Mucosa of rectum (tissue), 2 donors: ENCODE results near the gene PHEX.

Experiments used
- H3K27ac ChIP-seq, 2 donors: one replicate each; pipeline ENCODE4 v1.7.0; 2013; ENCODE audit warnings: inconsistent platforms in 2 of 2, low read depth in 2 of 2, low read length in 2 of 2
- H3K27me3 ChIP-seq, 2 donors: one replicate each; pipeline ENCODE4 v1.7.0; 2013; ENCODE audit warnings: low read length in 2 of 2; ENCODE audit not compliant: control insufficient read depth in 2 of 2, insufficient read depth in 2 of 2
- H3K36me3 ChIP-seq, 2 donors: one replicate each; pipeline ENCODE4 v1.7.0; 2013; ENCODE audit warnings: low read length in 2 of 2; ENCODE audit not compliant: control insufficient read depth in 2 of 2, insufficient read depth in 2 of 2
- H3K4me1 ChIP-seq, 2 donors: one replicate each; pipeline ENCODE4 v1.7.0; 2013; ENCODE audit warnings: low read length in 2 of 2, mild to moderate bottlenecking in 1 of 2; ENCODE audit not compliant: control insufficient read depth in 2 of 2, insufficient read depth in 2 of 2
- H3K4me3 ChIP-seq, 2 donors: one replicate each; pipeline ENCODE4 v1.7.0; 2013; ENCODE audit warnings: low read length in 2 of 2
- H3K9ac ChIP-seq, 2 donors: one replicate each; pipeline ENCODE4 v1.7.0; 2013; ENCODE audit warnings: low read length in 2 of 2, low read depth in 1 of 2, mild to moderate bottlenecking in 1 of 2
- H3K9me3 ChIP-seq, 2 donors: one replicate each; pipeline ENCODE4 v1.7.0; 2013; ENCODE audit warnings: low read length in 2 of 2; ENCODE audit not compliant: control insufficient read depth in 2 of 2
- donor health status: healthy.
- donor health status: Normal muscosa, but diverticular disease.

The PHEX gene

GRCh38 chrX:22032084-22032483, at the start of gene PHEX:
PHEX (plus strand) TSS chrX:22032325; CDS start chrX:22033006, 681 bp downstream.
- no peak within 1 kb of the TSS for H3K9ac ChIP-seq
- no peak within 1 kb of the TSS for H3K27ac ChIP-seq
- no peaks in the 10 kb centered on the region for H3K27me3 ChIP-seq
- H3K36me3 ChIP-seq: no peaks in the 10 kb centered on the region
- no peak within 1 kb of the TSS for H3K4me3 ChIP-seq
- H3K4me1 ChIP-seq: no peaks in the 10 kb centered on the region
- H3K9me3 ChIP-seq: no peaks in the 10 kb centered on the region

- Histone ChIP-seq H3K4me1 (no peaks in the 10 kb centered on the region), H3K36me3 (no peaks in the 10 kb centered on the region), H3K27ac (no peak overlapping the region), H3K27me3 (no peaks in the 10 kb centered on the region), H3K9me3 (no peaks in the 10 kb centered on the region), H3K9ac (no peak overlapping the region), H3K4me3 (no peak overlapping the region)
Observed at GRCh38 chrX:21985332-21985777, 46.8 kb upstream of the PHEX start.

GRCh38 chrX:21986596-21986995, 45.5 kb upstream of the PHEX start:
- H3K27me3 ChIP-seq: no peaks in the 10 kb centered on the region
- H3K27ac ChIP-seq: no peak overlapping the region
- no peak overlapping the region for H3K9ac ChIP-seq
- no peak overlapping the region for H3K4me3 ChIP-seq
- H3K36me3 ChIP-seq: no peaks in the 10 kb centered on the region
- no peaks in the 10 kb centered on the region for H3K4me1 ChIP-seq
- H3K9me3 ChIP-seq: no peaks in the 10 kb centered on the region

- H3K27ac ChIP-seq: no peak overlapping the region
- no peak overlapping the region for H3K9ac ChIP-seq
- H3K4me3 ChIP-seq: no peak overlapping the region
- no peaks in the 10 kb centered on the region for H3K4me1 ChIP-seq
- no peaks in the 10 kb centered on the region for H3K27me3 ChIP-seq
- H3K9me3 ChIP-seq: no peaks in the 10 kb centered on the region
- H3K36me3 ChIP-seq: peaks cover 0 to 6% of the 10 kb centered on the region in 2 donors
Observed at GRCh38 chrX:21989384-21989783, 42.7 kb upstream of the PHEX start.

- Histone ChIP-seq H3K27ac (no peak overlapping the region), H3K9me3 (no peaks in the 10 kb centered on the region), H3K9ac (no peak overlapping the region), H3K4me3 (no peak overlapping the region), H3K27me3 (no peaks in the 10 kb centered on the region), H3K36me3 (peaks cover 4 to 6% of the 10 kb centered on the region in 2 donors), H3K4me1 (no peaks in the 10 kb centered on the region)
Observed at GRCh38 chrX:21990832-21991231, 41.3 kb upstream of the PHEX start.

- H3K4me3 ChIP-seq: no peak overlapping the region
- H3K9ac ChIP-seq: no peak overlapping the region
- no peaks in the 10 kb centered on the region for H3K4me1 ChIP-seq
- H3K36me3 ChIP-seq: peaks cover 4 to 6% of the 10 kb centered on the region in 2 donors
- H3K9me3 ChIP-seq: no peaks in the 10 kb centered on the region
- no peaks in the 10 kb centered on the region for H3K27me3 ChIP-seq
- no peak overlapping the region for H3K27ac ChIP-seq
Observed at GRCh38 chrX:21991504-21991903, 40.6 kb upstream of the PHEX start.

GRCh38 chrX:21993265-21993664, 38.9 kb upstream of the PHEX start:
- Histone ChIP-seq H3K36me3 (peaks cover 4 to 6% of the 10 kb centered on the region in 2 donors), H3K9ac (no peak overlapping the region), H3K27ac (no peak overlapping the region), H3K9me3 (no peaks in the 10 kb centered on the region), H3K27me3 (no peaks in the 10 kb centered on the region), H3K4me1 (no peaks in the 10 kb centered on the region), H3K4me3 (no peak overlapping the region)

GRCh38 chrX:21996872-21997455, 35.2 kb upstream of the PHEX start:
- Histone ChIP-seq H3K36me3 (peaks cover 4 to 6% of the 10 kb centered on the region in 2 donors), H3K9me3 (no peaks in the 10 kb centered on the region), H3K27me3 (no peaks in the 10 kb centered on the region), H3K9ac (no peak overlapping the region), H3K4me1 (no peaks in the 10 kb centered on the region), H3K27ac (no peak overlapping the region), H3K4me3 (no peak overlapping the region)

- peaks cover 4 to 5% of the 10 kb centered on the region in 2 donors for H3K36me3 ChIP-seq
- H3K4me3 ChIP-seq: no peak overlapping the region
- H3K4me1 ChIP-seq: no peaks in the 10 kb centered on the region
- no peaks in the 10 kb centered on the region for H3K9me3 ChIP-seq
- H3K27me3 ChIP-seq: no peaks in the 10 kb centered on the region
- no peak overlapping the region for H3K9ac ChIP-seq
- no peak overlapping the region for H3K27ac ChIP-seq
Observed at GRCh38 chrX:21998037-21998436, 34.1 kb upstream of the PHEX start.

- no peaks in the 10 kb centered on the region for H3K36me3 ChIP-seq
- H3K9ac ChIP-seq: no peak overlapping the region
- H3K27me3 ChIP-seq: no peaks in the 10 kb centered on the region
- H3K4me3 ChIP-seq: no peak overlapping the region
- H3K4me1 ChIP-seq: no peaks in the 10 kb centered on the region
- H3K9me3 ChIP-seq: no peaks in the 10 kb centered on the region
- no peak overlapping the region for H3K27ac ChIP-seq
Observed at GRCh38 chrX:22004866-22005265, 27.3 kb upstream of the PHEX start.

GRCh38 chrX:22012051-22012450, 20.1 kb upstream of the PHEX start:
- no peak overlapping the region for H3K9ac ChIP-seq
- no peaks in the 10 kb centered on the region for H3K36me3 ChIP-seq
- no peaks in the 10 kb centered on the region for H3K27me3 ChIP-seq
- no peak overlapping the region for H3K4me3 ChIP-seq
- no peaks in the 10 kb centered on the region for H3K9me3 ChIP-seq
- H3K4me1 ChIP-seq: no peaks in the 10 kb centered on the region
- H3K27ac ChIP-seq: no peak overlapping the region
